Lung (tissue), 12 donors: Measurements from ENCODE around the gene ROBO3. TPM values are rescaled to one million over a fixed set of nuclear protein-coding genes. Genes with fewer than 3 reads are reported as not detected.

ENCODE experiments used
- ATAC-seq: fragments of 200-7000 bp; cut with Tn5 transposase; one replicate; pipeline ENCODE4 v1.9.1; 2020; ENCODE audit warnings: moderate number of reproducible peaks; ENCODE audit not compliant: insufficient read depth, low FRiP score
- DNase-seq, 3 donors: peaks; one replicate each; pipeline ENCODE4 v3.0.0-alpha.2; 2013 to 2017
- H3K27ac ChIP-seq, 2 donors: one replicate each; pipeline ENCODE4 v1.5.1; 2013; ENCODE audit warnings: mild to moderate bottlenecking in 2 of 2, moderate library complexity in 2 of 2, control low read depth in 1 of 2, inconsistent platforms in 1 of 2, low read depth in 1 of 2, low read length in 1 of 2
- H3K27me3 ChIP-seq, 3 donors: one replicate each; pipeline ENCODE4 v1.5.1; 2013; ENCODE audit warnings: low read length in 2 of 3; ENCODE audit not compliant: control insufficient read depth in 3 of 3, insufficient read depth in 3 of 3
- H3K36me3 ChIP-seq, 4 donors: one replicate each; pipeline ENCODE4 v1.5.1; 2013; ENCODE audit warnings: low read length in 4 of 4, mild to moderate bottlenecking in 1 of 4, moderate library complexity in 1 of 4; ENCODE audit not compliant: control insufficient read depth in 4 of 4, insufficient read depth in 4 of 4
- H3K4me1 ChIP-seq, 5 donors: one replicate each; pipeline ENCODE4 v1.5.1; 2013; ENCODE audit warnings: low read length in 5 of 5, mild to moderate bottlenecking in 2 of 5, moderate library complexity in 1 of 5; ENCODE audit not compliant: control insufficient read depth in 5 of 5, insufficient read depth in 5 of 5
- H3K4me3 ChIP-seq: one replicate; pipeline ENCODE4 v1.5.1; 2013; ENCODE audit warnings: mild to moderate bottlenecking, control low read depth, moderate library complexity
- H3K9ac ChIP-seq, 2 donors: one replicate each; pipeline ENCODE4 v1.5.1; 2013; ENCODE audit warnings: low read length in 2 of 2, control low read depth in 1 of 2; ENCODE audit not compliant: insufficient read depth in 1 of 2
- H3K9me3 ChIP-seq, 4 donors: one replicate each; pipeline ENCODE4 v1.5.1; 2013; ENCODE audit warnings: low read length in 3 of 4, mild to moderate bottlenecking in 1 of 4, moderate library complexity in 1 of 4; ENCODE audit not compliant: control insufficient read depth in 4 of 4, insufficient read depth in 3 of 4
- WGBS, 2 donors: extraction: QIAGEN DNeasy Blood & Tissue Kit; methylation state at CpG; one replicate each; pipeline ENCODE4 v1.1.7; 2013; 5-methylcytosine and 5-hydroxymethylcytosine counted together
- polyA plus RNA-seq, 2 donors: library from polyadenylated mRNA; stranded (reverse); fragments of 200-250 nt; gene quantifications; one replicate each; pipeline ENCODE4 v1.2.1, GENCODE V29; 2013
- total RNA-seq, 2 donors: library from RNA; depleted of rRNA in 1 of 2; stranded (reverse); fragments of >200 nt in 1 of 2; gene quantifications; one replicate each; pipeline ENCODE4 v1.2.1, GENCODE V29; 2014 to 2021
- TF ChIP-seq, protein P1 (sequence below): IDR thresholded peaks from 2 replicates; pipeline ENCODE4 v1.5.1; 2012; ENCODE audit warnings: mild to moderate bottlenecking; ENCODE audit errors: control extremely low read depth, extremely low read depth
- donor health status: control.
- donor health status: control.
- donor health status: Bipolar disorder and iron deficiency.
- donor health status: healthy.
- donor health status: DM: yes; HTN: yes; CAD: no.

The ROBO3 gene
- total and polyA plus RNA-seq, 4 donors, result 9.3 to 16.8 (median 15.1) TPM

DNA sequence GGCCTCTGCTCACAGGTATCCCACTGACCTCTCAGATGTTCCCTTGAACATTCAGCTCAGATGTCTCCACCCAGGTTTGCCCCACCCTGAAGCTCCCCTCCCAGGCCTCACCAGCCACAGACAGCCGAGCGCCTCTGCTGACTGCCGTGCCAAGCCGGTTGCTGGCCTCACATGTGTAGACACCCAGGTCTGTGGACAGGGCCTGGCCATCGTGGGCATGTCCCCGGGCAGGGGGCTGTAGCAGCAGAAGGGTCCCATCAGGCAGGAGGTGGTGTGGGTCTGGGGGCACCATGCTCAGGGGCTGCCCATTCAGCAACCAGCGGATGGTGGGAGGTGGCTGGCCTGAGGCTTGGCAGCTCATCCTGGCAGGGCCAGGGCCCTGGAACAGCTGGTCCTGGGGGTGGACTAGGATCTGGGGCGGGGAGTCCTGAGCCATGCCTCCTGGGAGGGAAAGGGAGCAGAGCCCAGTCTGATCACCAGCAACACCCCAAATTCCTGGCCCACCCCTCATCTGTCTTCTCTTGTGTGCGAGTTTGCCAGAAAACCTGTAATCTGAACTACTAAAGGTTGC lies 31.7 kb downstream of the ROBO3 start:
- peak overlapping the region; percentile 61 to 85 for H3K27ac ChIP-seq
- H3K4me1 ChIP-seq, result peaks cover 0 to 26% (median 4%) of the 10 kb centered on the region in 5 donors
- ATAC-seq (peak; percentile 29), DNase-seq (no peak)
- H3K27me3 ChIP-seq, result peaks cover 0 to 3% (median 0%) of the 10 kb centered on the region in 3 donors
- TF ChIP-seq, protein P1, sequence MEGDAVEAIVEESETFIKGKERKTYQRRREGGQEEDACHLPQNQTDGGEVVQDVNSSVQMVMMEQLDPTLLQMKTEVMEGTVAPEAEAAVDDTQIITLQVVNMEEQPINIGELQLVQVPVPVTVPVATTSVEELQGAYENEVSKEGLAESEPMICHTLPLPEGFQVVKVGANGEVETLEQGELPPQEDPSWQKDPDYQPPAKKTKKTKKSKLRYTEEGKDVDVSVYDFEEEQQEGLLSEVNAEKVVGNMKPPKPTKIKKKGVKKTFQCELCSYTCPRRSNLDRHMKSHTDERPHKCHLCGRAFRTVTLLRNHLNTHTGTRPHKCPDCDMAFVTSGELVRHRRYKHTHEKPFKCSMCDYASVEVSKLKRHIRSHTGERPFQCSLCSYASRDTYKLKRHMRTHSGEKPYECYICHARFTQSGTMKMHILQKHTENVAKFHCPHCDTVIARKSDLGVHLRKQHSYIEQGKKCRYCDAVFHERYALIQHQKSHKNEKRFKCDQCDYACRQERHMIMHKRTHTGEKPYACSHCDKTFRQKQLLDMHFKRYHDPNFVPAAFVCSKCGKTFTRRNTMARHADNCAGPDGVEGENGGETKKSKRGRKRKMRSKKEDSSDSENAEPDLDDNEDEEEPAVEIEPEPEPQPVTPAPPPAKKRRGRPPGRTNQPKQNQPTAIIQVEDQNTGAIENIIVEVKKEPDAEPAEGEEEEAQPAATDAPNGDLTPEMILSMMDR, result no peak
- H3K9me3 ChIP-seq, result no peaks in the 10 kb centered on the region
- 58 to 64% methylated on average over 9 of the region's 9 CpGs for WGBS, 2 donors
- H3K4me3 ChIP-seq, result peak overlapping the region; percentile 51
- no peak overlapping the region for H3K9ac ChIP-seq
- H3K36me3 ChIP-seq, result peaks cover 0 to 4% (median 0%) of the 10 kb centered on the region in 4 donors

GRCh38 chr11:124897674-124898262 lies 32.5 kb downstream of the ROBO3 start, which contains the start of gene ROBO4:
ROBO4 (minus strand) TSS chr11:124897865; CDS start chr11:124897795, 70 bp downstream.
- Histone ChIP-seq H3K27ac (peak within 1 kb of the TSS; percentile 74 to 85), H3K4me1 (peaks cover 0 to 26% (median 4%) of the 10 kb centered on the region in 5 donors), H3K9ac (no peak within 1 kb of the TSS), H3K27me3 (peaks cover 0 to 5% (median 0%) of the 10 kb centered on the region in 3 donors), H3K36me3 (peaks cover 0 to 3% (median 0%) of the 10 kb centered on the region in 4 donors), H3K4me3 (peak within 1 kb of the TSS; percentile 51), H3K9me3 (no peaks in the 10 kb centered on the region)
- no peak for ATAC-seq
- TF ChIP-seq, protein P1, result no peak
- peak in 1 of 3 donors; percentile 55 for DNase-seq
- WGBS, 2 donors, result 21 to 31% methylated on average over 12 of the region's 12 CpGs

DNA sequence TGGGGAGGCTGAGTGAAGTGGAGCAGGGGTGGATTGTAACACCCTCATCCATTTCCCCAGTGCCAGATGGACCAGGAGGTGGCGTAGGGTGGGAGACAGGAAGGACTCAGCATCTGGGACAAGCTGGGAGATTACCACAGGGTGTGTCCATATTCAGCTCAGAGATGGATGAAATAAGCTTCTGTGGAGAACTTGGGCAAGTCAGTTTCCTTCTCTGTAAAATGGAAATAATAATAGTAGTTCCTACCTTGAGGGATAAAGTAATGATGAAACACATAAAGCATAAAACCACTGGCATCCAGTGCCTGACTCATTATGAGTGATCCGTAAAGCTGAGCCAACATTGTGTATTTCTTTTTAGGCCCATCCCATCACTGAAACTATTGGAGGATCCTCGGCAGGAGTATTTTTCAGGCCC lies 33.0 kb downstream of the ROBO3 start:
- DNase-seq (peak in 1 of 3 donors; percentile 42), ATAC-seq (peak; percentile 20)
- peak overlapping the region; percentile 74 to 85 for H3K27ac ChIP-seq
- H3K27me3 ChIP-seq, result peaks cover 0 to 8% (median under 1%) of the 10 kb centered on the region in 3 donors
- peaks cover 0 to 3% (median 0%) of the 10 kb centered on the region in 4 donors for H3K36me3 ChIP-seq
- WGBS, 2 donors, result 34 to 38% methylated on average over 3 of the region's 3 CpGs
- TF ChIP-seq, protein P1, result no peak
- no peaks in the 10 kb centered on the region for H3K9me3 ChIP-seq
- no peak overlapping the region for H3K9ac ChIP-seq
- H3K4me1 ChIP-seq, result peaks cover 0 to 26% (median 4%) of the 10 kb centered on the region in 5 donors
- no peak overlapping the region for H3K4me3 ChIP-seq
